ENCODE results near the gene CARS2.
"Not testable (repeated sequence)": the region's sequence is repeated elsewhere in the genome, so short reads cannot be mapped to it uniquely, and the experiment has no call there.

The CARS2 gene

GRCh38 chr13:110661256-110661655 is 44.7 kb downstream of the CARS2 start:
- no peak overlapping the region for H3K4me2 ChIP-seq (ENCODE audit: low read length)
- H2AK5ac ChIP-seq (ENCODE audit: low read length) = no peak overlapping the region
- H3K79me2 ChIP-seq (ENCODE audit: control insufficient read depth, insufficient read depth, low read length, poor library complexity) = no peaks in the 10 kb centered on the region
- H3K9me3 ChIP-seq (ENCODE audit: insufficient read depth, low read depth, low read length) = no peaks in the 10 kb centered on the region
- DNase-seq = no peak
- H4K91ac ChIP-seq (ENCODE audit: low read depth, low read length) = no peak overlapping the region
- H2AFZ ChIP-seq (ENCODE audit: insufficient read depth, low read length, poor library complexity) = no peak overlapping the region
- no CpG with 5 or more reads among the region's 3 CpGs for WGBS (ENCODE audit: extremely low coverage, insufficient coverage, insufficient read length)
- no peak overlapping the region for H3K4ac ChIP-seq (ENCODE audit: low read depth, low read length)
- no peak overlapping the region for H3K18ac ChIP-seq (ENCODE audit: low read length)
- H3K9ac ChIP-seq (ENCODE audit: low read length) = no peak overlapping the region
- peaks cover 7 to 8% of the 10 kb centered on the region in 2 experiments for H3K4me1 ChIP-seq (ENCODE audit: control insufficient read depth in 1 of 2, insufficient read depth in 2 of 2, low read length in 2 of 2)
- H3K79me1 ChIP-seq (ENCODE audit: low read length) = peaks cover 2% of the 10 kb centered on the region
- no peak overlapping the region for H3K4me3 ChIP-seq (ENCODE audit: low read depth, low read length)
- H4K12ac ChIP-seq (ENCODE audit: low read depth, low read length) = no peak overlapping the region
- no peak overlapping the region for H3K14ac ChIP-seq (ENCODE audit: low read length)
- H3K23ac ChIP-seq (ENCODE audit: low read length) = no peak overlapping the region
- no peak overlapping the region for H2BK12ac ChIP-seq (ENCODE audit: low read length)
- no peak overlapping the region for H3K27ac ChIP-seq (ENCODE audit: low read depth, low read length)
- no peak overlapping the region for H2BK5ac ChIP-seq (ENCODE audit: low read depth, low read length, poor library complexity)
- H2BK120ac ChIP-seq (ENCODE audit: insufficient read depth, low read length, poor library complexity) = no peak overlapping the region
- H4K8ac ChIP-seq (ENCODE audit: low read depth, low read length) = no peak overlapping the region
- no peaks in the 10 kb centered on the region for H3K27me3 ChIP-seq (ENCODE audit: insufficient read depth, low read length)
- H3K36me3 ChIP-seq (ENCODE audit: control insufficient read depth in 1 of 2, insufficient read depth in 2 of 2, low read length in 2 of 2) = peaks cover 29 to 38% of the 10 kb centered on the region in 2 experiments

DNA sequence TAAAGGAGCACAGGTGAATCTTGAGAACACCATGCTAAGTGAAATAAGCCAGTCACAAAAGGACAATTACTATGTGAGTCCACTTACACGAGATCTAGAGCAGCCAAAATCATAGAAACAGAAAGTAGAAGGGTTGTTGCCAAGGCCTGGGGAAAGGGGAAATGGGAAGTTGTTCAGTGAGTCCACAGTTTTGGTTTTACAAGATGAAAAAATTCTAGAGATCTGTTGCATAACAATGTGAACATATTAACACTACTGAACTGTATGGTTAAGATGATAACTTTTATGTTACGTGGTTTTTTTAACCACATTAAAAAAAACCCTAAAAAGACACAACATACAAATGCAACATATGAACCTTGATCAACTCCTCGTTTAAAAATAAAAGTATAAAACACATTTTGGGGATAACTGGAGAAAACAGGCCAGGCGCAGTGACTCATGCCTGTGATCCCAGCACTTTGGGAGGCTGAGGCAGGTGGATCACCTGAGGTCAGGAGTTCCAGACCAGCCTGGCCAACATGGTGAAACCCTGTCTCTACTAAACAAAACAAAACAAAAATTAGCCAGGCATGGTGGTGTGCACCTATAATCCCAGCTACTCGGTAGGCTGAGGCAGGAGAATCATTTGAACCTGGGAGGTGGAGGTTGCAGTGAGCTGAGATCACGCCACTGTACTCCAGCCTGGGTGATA is 47.6 kb downstream of the CARS2 start:
- not testable (repeated sequence) for H4K91ac ChIP-seq (ENCODE audit: low read depth, low read length); H3K18ac ChIP-seq (ENCODE audit: low read length); H3K14ac ChIP-seq (ENCODE audit: low read length); H2AK5ac ChIP-seq (ENCODE audit: low read length); H3K79me2 ChIP-seq (ENCODE audit: control insufficient read depth, insufficient read depth, low read length, poor library complexity); H3K9ac ChIP-seq (ENCODE audit: low read length); H2BK120ac ChIP-seq (ENCODE audit: insufficient read depth, low read length, poor library complexity); H3K4ac ChIP-seq (ENCODE audit: low read depth, low read length); H2AFZ ChIP-seq (ENCODE audit: insufficient read depth, low read length, poor library complexity); H4K12ac ChIP-seq (ENCODE audit: low read depth, low read length); H3K27ac ChIP-seq (ENCODE audit: low read depth, low read length); H3K27me3 ChIP-seq (ENCODE audit: insufficient read depth, low read length); H3K23ac ChIP-seq (ENCODE audit: low read length); H2BK12ac ChIP-seq (ENCODE audit: low read length); H3K4me3 ChIP-seq (ENCODE audit: low read depth, low read length); H3K79me1 ChIP-seq (ENCODE audit: low read length); H3K4me1 ChIP-seq (ENCODE audit: control insufficient read depth in 1 of 2, insufficient read depth in 2 of 2, low read length in 2 of 2); H4K8ac ChIP-seq (ENCODE audit: low read depth, low read length); H2BK5ac ChIP-seq (ENCODE audit: low read depth, low read length, poor library complexity); H3K9me3 ChIP-seq (ENCODE audit: insufficient read depth, low read depth, low read length); H3K4me2 ChIP-seq (ENCODE audit: low read length)
- H3K36me3 ChIP-seq (ENCODE audit: control insufficient read depth in 1 of 2, insufficient read depth in 2 of 2, low read length in 2 of 2) = peaks cover 16 to 22% of the 10 kb centered on the region in 2 experiments
- no CpG with 5 or more reads among the region's 6 CpGs for WGBS (ENCODE audit: extremely low coverage, insufficient coverage, insufficient read length)
- peak in 1 of 2 donors; percentile 14 for DNase-seq

DNA sequence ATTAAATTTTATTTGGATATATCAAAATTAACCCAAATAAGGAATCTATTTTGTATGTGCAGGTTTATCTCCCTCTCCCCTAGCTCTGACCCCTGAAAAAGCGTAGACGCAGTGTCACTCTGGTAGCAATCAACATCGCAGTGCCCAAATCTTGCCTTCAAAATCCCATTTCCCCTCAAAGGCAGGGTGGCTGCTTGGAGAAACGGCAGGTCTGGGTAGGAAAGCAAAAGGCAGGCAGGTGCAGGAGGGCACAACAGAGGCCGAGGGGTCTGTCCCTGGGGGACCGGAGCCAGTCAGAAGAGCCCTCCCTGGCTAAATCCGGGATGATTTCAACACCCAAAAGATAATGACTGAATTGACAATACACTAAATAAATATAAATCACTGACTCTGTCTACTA is 48.7 kb downstream of the CARS2 start:
- peaks cover 10 to 13% of the 10 kb centered on the region in 2 experiments for H3K36me3 ChIP-seq (ENCODE audit: control insufficient read depth in 1 of 2, insufficient read depth in 2 of 2, low read length in 2 of 2)
- H3K4me2 ChIP-seq (ENCODE audit: low read length) = no peak overlapping the region
- no peak overlapping the region for H2BK12ac ChIP-seq (ENCODE audit: low read length)
- no peak overlapping the region for H3K4me3 ChIP-seq (ENCODE audit: low read depth, low read length)
- H3K27me3 ChIP-seq (ENCODE audit: insufficient read depth, low read length) = no peaks in the 10 kb centered on the region
- H2AFZ ChIP-seq (ENCODE audit: insufficient read depth, low read length, poor library complexity) = no peak overlapping the region
- WGBS (ENCODE audit: extremely low coverage, insufficient coverage, insufficient read length) = no CpG with 5 or more reads among the region's 7 CpGs
- no peak overlapping the region for H3K18ac ChIP-seq (ENCODE audit: low read length)
- no peak overlapping the region for H4K12ac ChIP-seq (ENCODE audit: low read depth, low read length)
- no peak overlapping the region for H3K23ac ChIP-seq (ENCODE audit: low read length)
- H2BK5ac ChIP-seq (ENCODE audit: low read depth, low read length, poor library complexity) = no peak overlapping the region
- no peak overlapping the region for H4K8ac ChIP-seq (ENCODE audit: low read depth, low read length)
- H2AK5ac ChIP-seq (ENCODE audit: low read length) = no peak overlapping the region
- H3K9ac ChIP-seq (ENCODE audit: low read length) = no peak overlapping the region
- H3K79me2 ChIP-seq (ENCODE audit: control insufficient read depth, insufficient read depth, low read length, poor library complexity) = no peaks in the 10 kb centered on the region
- no peak overlapping the region for H3K14ac ChIP-seq (ENCODE audit: low read length)
- H3K9me3 ChIP-seq (ENCODE audit: insufficient read depth, low read depth, low read length) = no peaks in the 10 kb centered on the region
- no peak overlapping the region for H3K27ac ChIP-seq (ENCODE audit: low read depth, low read length)
- H4K91ac ChIP-seq (ENCODE audit: low read depth, low read length) = no peak overlapping the region
- no peaks in the 10 kb centered on the region for H3K79me1 ChIP-seq (ENCODE audit: low read length)
- no peak overlapping the region for H3K4ac ChIP-seq (ENCODE audit: low read depth, low read length)
- DNase-seq = no peak
- H2BK120ac ChIP-seq (ENCODE audit: insufficient read depth, low read length, poor library complexity) = no peak overlapping the region
- peaks cover 4 to 6% of the 10 kb centered on the region in 2 experiments for H3K4me1 ChIP-seq (ENCODE audit: control insufficient read depth in 1 of 2, insufficient read depth in 2 of 2, low read length in 2 of 2)

DNA sequence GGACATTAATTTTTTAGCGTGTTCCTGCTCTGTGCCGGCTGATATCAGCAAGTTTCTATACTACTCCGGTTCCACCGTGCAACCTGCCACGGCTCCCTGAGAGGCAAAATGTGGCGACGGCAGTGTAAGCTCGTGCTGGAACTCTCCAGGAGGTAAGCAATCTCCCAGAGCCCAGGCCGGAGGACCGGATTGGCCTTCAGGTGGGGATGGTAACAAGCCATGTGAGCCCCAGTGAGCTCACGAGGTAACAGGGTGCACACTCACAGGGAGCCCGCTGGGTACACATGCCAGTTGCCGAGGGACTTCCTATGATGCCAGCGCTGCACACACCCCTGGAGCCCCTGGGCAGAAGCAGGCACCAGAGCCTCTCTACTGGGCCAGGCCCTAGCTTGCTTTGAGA is 52.1 kb downstream of the CARS2 start:
- Histone ChIP-seq H3K18ac (ENCODE audit: low read length) (no peak overlapping the region), H2AFZ (ENCODE audit: insufficient read depth, low read length, poor library complexity) (no peak overlapping the region), H3K79me2 (ENCODE audit: control insufficient read depth, insufficient read depth, low read length, poor library complexity) (no peaks in the 10 kb centered on the region), H2BK120ac (ENCODE audit: insufficient read depth, low read length, poor library complexity) (no peak overlapping the region), H4K8ac (ENCODE audit: low read depth, low read length) (no peak overlapping the region), H4K91ac (ENCODE audit: low read depth, low read length) (no peak overlapping the region), H2AK5ac (ENCODE audit: low read length) (no peak overlapping the region), H3K23ac (ENCODE audit: low read length) (no peak overlapping the region), H3K9me3 (ENCODE audit: insufficient read depth, low read depth, low read length) (no peaks in the 10 kb centered on the region), H3K27me3 (ENCODE audit: insufficient read depth, low read length) (no peaks in the 10 kb centered on the region), H3K27ac (ENCODE audit: low read depth, low read length) (no peak overlapping the region), H4K12ac (ENCODE audit: low read depth, low read length) (no peak overlapping the region), H3K14ac (ENCODE audit: low read length) (no peak overlapping the region), H3K9ac (ENCODE audit: low read length) (no peak overlapping the region), H3K4me2 (ENCODE audit: low read length) (no peak overlapping the region), H3K79me1 (ENCODE audit: low read length) (no peaks in the 10 kb centered on the region), H2BK5ac (ENCODE audit: low read depth, low read length, poor library complexity) (no peak overlapping the region), H2BK12ac (ENCODE audit: low read length) (no peak overlapping the region), H3K36me3 (ENCODE audit: control insufficient read depth in 1 of 2, insufficient read depth in 2 of 2, low read length in 2 of 2) (peaks cover 18 to 19% of the 10 kb centered on the region in 2 experiments), H3K4me3 (ENCODE audit: low read depth, low read length) (no peak overlapping the region), H3K4me1 (ENCODE audit: control insufficient read depth in 1 of 2, insufficient read depth in 2 of 2, low read length in 2 of 2) (peaks cover 4 to 6% of the 10 kb centered on the region in 2 experiments), H3K4ac (ENCODE audit: low read depth, low read length) (no peak overlapping the region)
- no peak for DNase-seq
- WGBS (ENCODE audit: extremely low coverage, insufficient coverage, insufficient read length) = no CpG with 5 or more reads among the region's 14 CpGs

All from trophoblast cell (in vitro differentiated cells and primary cell).